Endothelial cell of umbilical vein (primary cell): ENCODE measurements around the gene TNFRSF4. TPM values are rescaled to one million over a fixed set of nuclear protein-coding genes. Genes with fewer than 3 reads are reported as not detected.

Experiments used
- BruUV-seq: library from RNA; stranded (reverse); fragments of 400-500 nt; replicated peaks from 2 replicates; lab custom pipeline; 2021; lab: Mats Ljungman, UMichigan
- CTCF ChIA-PET: fragments of 300-600, 350-600 bp; sonication (Branson Sonifier 250); formaldehyde crosslinking; loops from one replicate; lab custom pipeline; 2021; ENCODE audit warnings: antibody characterized with exemption, inconsistent platforms; lab: Charles Lee
- POLR2A ChIA-PET: fragments of 300-600, 350-600 bp; sonication (Branson Sonifier 250); formaldehyde crosslinking; loops from one replicate; lab custom pipeline; 2021; ENCODE audit warnings: antibody characterized with exemption, inconsistent platforms; lab: Charles Lee
- DNase-seq: peaks from one replicate; pipeline ENCODE4 v3.0.0-alpha.2; 2011; ENCODE audit warnings: low read depth, low spot score
- FAIRE-seq: peaks from 2 replicates; lab custom pipeline; 2011; peaks lifted over from hg19 to GRCh38; lab: Jason Lieb, UNC
- H2AFZ ChIP-seq: 2 replicates; pipeline ENCODE4 v1.6.0; 2012; ENCODE audit warnings: low read depth, low read length, control low read depth, inconsistent platforms
- H3K27ac ChIP-seq: 2 replicates; pipeline ENCODE4 v1.5.1; 2011; ENCODE audit warnings: low read depth, mild to moderate bottlenecking, control low read depth, low read length, moderate library complexity; ENCODE audit not compliant: insufficient read depth
- H3K27me3 ChIP-seq, 2 experiments: 2 replicates each; pipeline versions ENCODE4 v1.6.0 to v1.6.1; 2011; ENCODE audit warnings: low read length in 2 of 2, mixed read lengths in 1 of 2; ENCODE audit not compliant: control insufficient read depth in 2 of 2, insufficient read depth in 2 of 2
- H3K36me3 ChIP-seq, 2 experiments: 2 replicates in 1 of 2; 3 replicates in 1 of 2; pipeline ENCODE4 v1.5.1; 2011; ENCODE audit warnings: low read length in 2 of 2, mild to moderate bottlenecking in 1 of 2, moderate library complexity in 1 of 2; ENCODE audit not compliant: control insufficient read depth in 2 of 2, insufficient read depth in 2 of 2; ENCODE audit errors: extremely low read depth in 1 of 2
- H3K4me1 ChIP-seq: 3 replicates; pipeline ENCODE4 v1.5.1; 2011; ENCODE audit warnings: mild to moderate bottlenecking, low read length; ENCODE audit not compliant: control insufficient read depth, insufficient read depth; ENCODE audit errors: extremely low read depth
- H3K4me2 ChIP-seq: 2 replicates; pipeline ENCODE4 v1.6.1; 2011; ENCODE audit warnings: low read length, control low read depth, mixed read lengths; ENCODE audit not compliant: insufficient read depth
- H3K4me3 ChIP-seq, 3 experiments: fragments of 200-600 bp in 1 of 3; sonication (generic), shearing (Covaris generic) in 1 of 3; replicated peaks in 1 of 3; 2 replicates each; pipeline ENCODE4 v1.5.1; 2011 to 2016; ENCODE audit warnings: control low read depth in 3 of 3, low read length in 3 of 3, mild to moderate bottlenecking in 2 of 3, inconsistent platforms in 1 of 3, low read depth in 1 of 3, moderate library complexity in 1 of 3; ENCODE audit not compliant: insufficient read depth in 1 of 3
- H3K79me2 ChIP-seq: 2 replicates; pipeline ENCODE4 v1.6.0; 2012; ENCODE audit warnings: low read length, inconsistent platforms; ENCODE audit not compliant: control insufficient read depth, insufficient read depth
- H3K9ac ChIP-seq: replicated peaks from 2 replicates; pipeline ENCODE3; 2011; ENCODE audit warnings: low read length, control low read depth; ENCODE audit not compliant: insufficient read depth; ENCODE audit errors: extremely low read depth
- H3K9me1 ChIP-seq: replicated peaks from 3 replicates; pipeline ENCODE4 v1.6.0; 2011; ENCODE audit warnings: mild to moderate bottlenecking, low read length; ENCODE audit not compliant: control insufficient read depth, insufficient read depth; ENCODE audit errors: extremely low read depth
- H3K9me3 ChIP-seq: replicated peaks from 2 replicates; pipeline ENCODE4 v1.5.1; 2012; ENCODE audit warnings: low read length, inconsistent platforms; ENCODE audit not compliant: control insufficient read depth, insufficient read depth
- H4K20me1 ChIP-seq: replicated peaks from 2 replicates; pipeline ENCODE3; 2011; ENCODE audit warnings: mild to moderate bottlenecking, low read length; ENCODE audit not compliant: control insufficient read depth, insufficient read depth; ENCODE audit errors: extremely low read depth
- EZH2 ChIP-seq: IDR thresholded peaks from 2 replicates; pipeline ENCODE4 v1.6.1; 2012; ENCODE audit warnings: borderline replicate concordance, low read depth, mild to moderate bottlenecking, moderate library complexity, low read length, inconsistent platforms; ENCODE audit not compliant: severe bottlenecking
- FOS ChIP-seq: IDR thresholded peaks from 2 replicates; pipeline ENCODE4 v1.6.1; 2011; ENCODE audit warnings: mild to moderate bottlenecking, low read length, moderate library complexity, borderline replicate concordance; ENCODE audit not compliant: insufficient read depth
- GATA2 ChIP-seq: IDR thresholded peaks from 2 replicates; pipeline ENCODE4 v1.7.0; 2011; ENCODE audit warnings: low read depth, mild to moderate bottlenecking, moderate library complexity, mixed read lengths, low read length; ENCODE audit not compliant: insufficient read length, insufficient read depth
- JUN ChIP-seq: IDR thresholded peaks from 2 replicates; pipeline ENCODE4 v1.6.1; 2011; ENCODE audit warnings: borderline replicate concordance, low read depth; ENCODE audit not compliant: insufficient read length, insufficient read depth
- MYC ChIP-seq: IDR thresholded peaks from one replicate; pipeline ENCODE4 v1.6.1; 2011; ENCODE audit warnings: mild to moderate bottlenecking, low read depth, low read length
- POLR2A ChIP-seq: IDR thresholded peaks from 2 replicates; pipeline ENCODE4 v1.6.1; 2012; ENCODE audit warnings: low read depth, mild to moderate bottlenecking, control low read depth, low read length
- POLR2AphosphoS5 ChIP-seq: IDR thresholded peaks from 2 replicates; pipeline ENCODE4 v1.6.1; 2012; ENCODE audit warnings: low read depth, mild to moderate bottlenecking, control low read depth, low read length, moderate library complexity; ENCODE audit not compliant: insufficient read depth
- dilution Hi-C: fragments of 300-500 bp; cut with MboI; formaldehyde crosslinking; loops from one replicate; pipeline ENCODE4 v1.15.0; 2019; ENCODE audit warnings: low sequenced_read_pairs; ENCODE audit not compliant: extremely low pct_ligation_motif_present
- intact Hi-C: fragments of 100-400 bp; cut with micrococcal nuclease; formaldehyde crosslinking; loops from one replicate; pipeline ENCODE4 v1.10.0; 2022
- polyA plus RNA-seq, 4 experiments: library from polyadenylated mRNA; depleted of rRNA in 3 of 4; stranded (reverse) in 3 of 4; unstranded in 1 of 4; fragments of >200 nt; gene quantifications; 2 replicates each; pipeline versions ENCODE4 v1.2.1 to v1.2.3, GENCODE V29; 2011 to 2012; ENCODE audit warnings: missing spikeins in 1 of 4
- total RNA-seq: library from RNA; stranded (reverse); gene quantifications from 2 replicates; pipeline ENCODE4 v1.2.3, GENCODE V29; 2021
- TF ChIP-seq, protein P1 (sequence below), 2 donors: IDR thresholded peaks; 1 replicate in 1 of 2; 2 replicates in 1 of 2; pipeline ENCODE4 v1.5.1; 2011; ENCODE audit warnings: low read length in 2 of 2, mild to moderate bottlenecking in 2 of 2, moderate library complexity in 2 of 2, control low read depth in 1 of 2, inconsistent platforms in 1 of 2, low read depth in 1 of 2; ENCODE audit not compliant: insufficient read depth in 1 of 2; ENCODE audit errors: extremely low read depth in 1 of 2
- TF ChIP-seq, protein P2 (sequence below): IDR thresholded peaks from 2 replicates; pipeline ENCODE4 v1.6.1; 2011; ENCODE audit not compliant: insufficient read depth, insufficient read length

TNFRSF4 gene
- total and polyA plus RNA-seq, 2 donors (not counting 3 experiments of a cell fraction or from before 2014, with no cell fraction given): 0.55 to 1.5 TPM

DNA sequence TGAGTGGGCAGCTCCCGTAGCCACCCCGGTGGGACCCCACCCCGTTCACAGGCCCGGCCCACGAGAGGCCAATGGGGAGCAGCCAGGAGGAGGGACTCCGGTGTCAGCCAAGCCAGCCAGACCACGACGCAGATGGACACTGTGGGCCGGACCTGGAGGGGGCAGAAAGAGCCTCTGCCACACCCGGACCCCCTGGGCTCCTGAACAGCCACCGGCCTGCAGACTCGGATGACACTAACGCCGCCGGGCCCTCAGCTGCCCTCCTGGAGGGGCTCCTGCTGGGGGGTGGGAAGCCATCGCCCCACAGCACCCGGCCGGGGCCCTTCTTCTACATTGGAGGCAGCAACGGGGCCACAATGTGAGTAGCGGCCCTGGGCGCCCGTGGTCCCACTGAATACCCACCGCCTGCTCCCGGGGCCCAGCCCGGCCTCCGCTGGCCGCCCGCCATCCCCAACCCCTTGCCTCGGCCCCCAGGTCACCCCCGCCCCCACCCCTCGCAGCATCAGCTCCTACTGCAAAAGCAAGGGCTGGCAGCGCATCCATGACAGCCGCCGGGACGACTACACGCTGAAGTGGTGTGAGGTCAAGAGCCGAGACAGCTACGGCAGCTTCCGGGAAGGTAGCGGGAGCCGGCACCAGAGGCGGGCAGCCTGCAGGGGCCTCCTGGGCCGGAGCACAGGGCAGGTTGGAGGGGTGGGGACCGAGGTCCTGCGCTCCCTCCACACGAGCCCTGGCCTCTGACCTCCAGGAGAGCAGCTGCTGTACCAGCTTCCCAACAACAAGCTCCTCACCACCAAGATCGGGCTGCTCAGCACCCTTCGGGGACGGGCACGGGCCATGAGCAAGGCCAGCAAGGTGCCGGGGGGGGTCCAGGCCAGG, 33.7 kb downstream of the TNFRSF4 start:
- BruUV-seq: no TSS peak
- FAIRE-seq (no peak), DNase-seq (no peak)
- intact Hi-C loops: no loop called here
- dilution Hi-C loops: no loop called here
- Histone ChIP-seq H3K4me3 (no peak overlapping the region), H3K27ac (no peak overlapping the region), H3K36me3 (no peaks in the 10 kb centered on the region), H3K9ac (no peak overlapping the region), H3K79me2 (no peaks in the 10 kb centered on the region), H3K4me2 (no peak overlapping the region), H3K9me3 (no peaks in the 10 kb centered on the region), H3K4me1 (no peaks in the 10 kb centered on the region), H3K27me3 (no peaks in the 10 kb centered on the region), H3K9me1 (no peaks in the 10 kb centered on the region), H2AFZ (no peak overlapping the region), H4K20me1 (no peaks in the 10 kb centered on the region)
- CTCF ChIA-PET: interaction anchor here (2.1 kb wide), 1 partner anchor 58 kb away, joined by 7 read pairs; no protein-coding TSS in a partner anchor
- POLR2A ChIA-PET: no interaction called here
- TF ChIP-seq EZH2 (no peak), GATA2 (no peak), POLR2AphosphoS5 (no peak), FOS (no peak), MYC (no peak), POLR2A (no peak), JUN (no peak)
- TF ChIP-seq, protein P1, sequence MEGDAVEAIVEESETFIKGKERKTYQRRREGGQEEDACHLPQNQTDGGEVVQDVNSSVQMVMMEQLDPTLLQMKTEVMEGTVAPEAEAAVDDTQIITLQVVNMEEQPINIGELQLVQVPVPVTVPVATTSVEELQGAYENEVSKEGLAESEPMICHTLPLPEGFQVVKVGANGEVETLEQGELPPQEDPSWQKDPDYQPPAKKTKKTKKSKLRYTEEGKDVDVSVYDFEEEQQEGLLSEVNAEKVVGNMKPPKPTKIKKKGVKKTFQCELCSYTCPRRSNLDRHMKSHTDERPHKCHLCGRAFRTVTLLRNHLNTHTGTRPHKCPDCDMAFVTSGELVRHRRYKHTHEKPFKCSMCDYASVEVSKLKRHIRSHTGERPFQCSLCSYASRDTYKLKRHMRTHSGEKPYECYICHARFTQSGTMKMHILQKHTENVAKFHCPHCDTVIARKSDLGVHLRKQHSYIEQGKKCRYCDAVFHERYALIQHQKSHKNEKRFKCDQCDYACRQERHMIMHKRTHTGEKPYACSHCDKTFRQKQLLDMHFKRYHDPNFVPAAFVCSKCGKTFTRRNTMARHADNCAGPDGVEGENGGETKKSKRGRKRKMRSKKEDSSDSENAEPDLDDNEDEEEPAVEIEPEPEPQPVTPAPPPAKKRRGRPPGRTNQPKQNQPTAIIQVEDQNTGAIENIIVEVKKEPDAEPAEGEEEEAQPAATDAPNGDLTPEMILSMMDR (IDR thresholded peaks at IDR 0.05; ENCODE audit: extremely low read depth in 1 of 2, insufficient read depth in 1 of 2, low read depth in 1 of 2, low read length in 2 of 2): no peak
- TF ChIP-seq, protein P2, sequence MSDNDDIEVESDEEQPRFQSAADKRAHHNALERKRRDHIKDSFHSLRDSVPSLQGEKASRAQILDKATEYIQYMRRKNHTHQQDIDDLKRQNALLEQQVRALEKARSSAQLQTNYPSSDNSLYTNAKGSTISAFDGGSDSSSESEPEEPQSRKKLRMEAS: no peak
